ENCODE data around the gene ANGPTL8. TPM values are rescaled to one million over a fixed set of nuclear protein-coding genes. Genes with fewer than 3 reads are reported as not detected.

Gene ANGPTL8
- total and polyA plus RNA-seq, 9 of the 15 experiments (the other 6 are each of a cell fraction or from before 2014, with no cell fraction given): not detected

- TF ChIP-seq MLX (CRISPR knock-in tag; conservative IDR thresholded peaks at IDR 0.05): no peak
These were observed 41.3 kb upstream of the ANGPTL8 start (continued) for GRCh38 chr19:11198175-11198534.

- H3K4me2 ChIP-seq (ENCODE audit: insufficient read depth, low read length): no peak overlapping the region
- no peaks in the 10 kb centered on the region for H3K27me3 ChIP-seq (ENCODE audit: control insufficient read depth in 2 of 2, insufficient read depth in 2 of 2, low read length in 2 of 2)
- BruUV-seq (replicated peaks): no TSS peak
- peak overlapping the region; percentile 17; the same call in 1 of the 3 replicates for H3K27ac ChIP-seq (ENCODE audit: extremely low read depth, low read depth, low read length)
- no peak overlapping the region for H3K9ac ChIP-seq (ENCODE audit: insufficient read depth in 1 of 2, low read depth in 2 of 2, low read length in 2 of 2)
- no peak overlapping the region for H2AFZ ChIP-seq (ENCODE audit: low read depth, low read length)
- WGBS (ENCODE audit: insufficient coverage, low coverage, missing lambda C conversion rate): 55% methylated on average over 5 of the region's 7 CpGs
- ChIA-PET POLR2A (interaction anchor here (0.7 to 1.4 kb wide), 4 partner anchors 11 to 61 kb away, joined by 3 to 4 read pairs (median 3); no protein-coding TSS in a partner anchor), CTCF (ENCODE audit: low intra/inter-chr PET ratio) (no interaction called here)
- no peaks in the 10 kb centered on the region for H3K9me3 ChIP-seq (replicated peaks; ENCODE audit: control insufficient read depth, insufficient read depth, low read depth, low read length)
- peaks cover 20 to 64% of the 10 kb centered on the region in 2 experiments for H3K4me1 ChIP-seq (replicated peaks in 1 of 2; ENCODE audit: control insufficient read depth in 2 of 2, insufficient read depth in 2 of 2, low read length in 2 of 2)
- in situ Hi-C loops (cut with MboI) (no loop called here), intact Hi-C loops (cut with micrococcal nuclease) (loop anchor here (5.0 kb wide), 1 partner anchor 42 kb away; the partner anchor contains the start of gene SPC24)
- FAIRE-seq (peak; percentile 65), DNase-seq (ENCODE audit: extremely low read depth in 1 of 4, low spot score in 3 of 4) (peak in 1 of 4 experiments; percentile 18), ATAC-seq (no peak)
- H3K9me1 ChIP-seq (ENCODE audit: control insufficient read depth, insufficient read depth, low read length): no peaks in the 10 kb centered on the region
- TF ChIP-seq RAD51 (IDR thresholded peaks at IDR 0.05; ENCODE audit: borderline replicate concordance, low read depth) (peak; percentile 23; the same call in 1 of the 2 replicates), ZNF384 (IDR thresholded peaks at IDR 0.05; ENCODE audit: low read depth, low read length) (peak; percentile 59), MAX (CRISPR knock-in tag; IDR thresholded peaks at IDR 0.05) (peak; percentile 31; the same call in 1 of the 2 replicates), CBFA2T3 (IDR thresholded peaks at IDR 0.05) (peak; percentile 2; the same call in 1 of the 2 replicates), L3MBTL2 (IDR thresholded peaks at IDR 0.05) (no peak), MTA2 (IDR thresholded peaks at IDR 0.05; ENCODE audit: low read depth) (0 out of 2 replicates have a peak, but pooled peaks have one; percentile 4), GATAD2A (IDR thresholded peaks at IDR 0.05) (no peak), KDM4B (IDR thresholded peaks at IDR 0.05; ENCODE audit: borderline replicate concordance in 2 of 2, low read depth in 1 of 2) (no peak)
- H3K79me2 ChIP-seq (ENCODE audit: control insufficient read depth, insufficient read depth, low read length): peaks cover 15% of the 10 kb centered on the region
- H4K20me1 ChIP-seq (replicated peaks; ENCODE audit: control insufficient read depth, insufficient read depth, low read length): 0 out of 2 replicates have a peak, but pooled peaks cover 3% of the 10 kb centered on the region
- peaks cover 14% of the 10 kb centered on the region; the same call in 2 of the 3 replicates for H3K36me3 ChIP-seq (ENCODE audit: control insufficient read depth, insufficient read depth, low read length)
- no peak overlapping the region for H3K4me3 ChIP-seq
These were observed 40.5 kb upstream of the ANGPTL8 start for GRCh38 chr19:11198769-11199424.

Data from K562 (cell line).